Endothelial cell of umbilical vein (primary cell): ENCODE results near the gene GSTP1. TPM values are rescaled to one million over a fixed set of nuclear protein-coding genes. Genes with fewer than 3 reads are reported as not detected.

ENCODE experiments used
- BruUV-seq: library from RNA; stranded (reverse); fragments of 400-500 nt; replicated peaks from 2 replicates; lab custom pipeline; 2021; lab: Mats Ljungman, UMichigan
- CTCF ChIA-PET: fragments of 300-600, 350-600 bp; sonication (Branson Sonifier 250); formaldehyde crosslinking; loops from one replicate; lab custom pipeline; 2021; ENCODE audit warnings: antibody characterized with exemption, inconsistent platforms; lab: Charles Lee
- POLR2A ChIA-PET: fragments of 300-600, 350-600 bp; sonication (Branson Sonifier 250); formaldehyde crosslinking; loops from one replicate; lab custom pipeline; 2021; ENCODE audit warnings: antibody characterized with exemption, inconsistent platforms; lab: Charles Lee
- DNase-seq: peaks from one replicate; pipeline ENCODE4 v3.0.0-alpha.2; 2011; ENCODE audit warnings: low read depth, low spot score
- FAIRE-seq: peaks from 2 replicates; lab custom pipeline; 2011; peaks lifted over from hg19 to GRCh38; lab: Jason Lieb, UNC
- H2AFZ ChIP-seq: 2 replicates; pipeline ENCODE4 v1.6.0; 2012; ENCODE audit warnings: low read depth, low read length, control low read depth, inconsistent platforms
- H3K27ac ChIP-seq: 2 replicates; pipeline ENCODE4 v1.5.1; 2011; ENCODE audit warnings: low read depth, mild to moderate bottlenecking, control low read depth, low read length, moderate library complexity; ENCODE audit not compliant: insufficient read depth
- H3K27me3 ChIP-seq, 2 experiments: 2 replicates each; pipeline versions ENCODE4 v1.6.0 to v1.6.1; 2011; ENCODE audit warnings: low read length in 2 of 2, mixed read lengths in 1 of 2; ENCODE audit not compliant: control insufficient read depth in 2 of 2, insufficient read depth in 2 of 2
- H3K36me3 ChIP-seq, 2 experiments: 2 replicates in 1 of 2; 3 replicates in 1 of 2; pipeline ENCODE4 v1.5.1; 2011; ENCODE audit warnings: low read length in 2 of 2, mild to moderate bottlenecking in 1 of 2, moderate library complexity in 1 of 2; ENCODE audit not compliant: control insufficient read depth in 2 of 2, insufficient read depth in 2 of 2; ENCODE audit errors: extremely low read depth in 1 of 2
- H3K4me1 ChIP-seq: 3 replicates; pipeline ENCODE4 v1.5.1; 2011; ENCODE audit warnings: mild to moderate bottlenecking, low read length; ENCODE audit not compliant: control insufficient read depth, insufficient read depth; ENCODE audit errors: extremely low read depth
- H3K4me2 ChIP-seq: 2 replicates; pipeline ENCODE4 v1.6.1; 2011; ENCODE audit warnings: low read length, control low read depth, mixed read lengths; ENCODE audit not compliant: insufficient read depth
- H3K4me3 ChIP-seq, 3 experiments: fragments of 200-600 bp in 1 of 3; sonication (generic), shearing (Covaris generic) in 1 of 3; replicated peaks in 1 of 3; 2 replicates each; pipeline ENCODE4 v1.5.1; 2011 to 2016; ENCODE audit warnings: control low read depth in 3 of 3, low read length in 3 of 3, mild to moderate bottlenecking in 2 of 3, inconsistent platforms in 1 of 3, low read depth in 1 of 3, moderate library complexity in 1 of 3; ENCODE audit not compliant: insufficient read depth in 1 of 3
- H3K79me2 ChIP-seq: 2 replicates; pipeline ENCODE4 v1.6.0; 2012; ENCODE audit warnings: low read length, inconsistent platforms; ENCODE audit not compliant: control insufficient read depth, insufficient read depth
- H3K9ac ChIP-seq: replicated peaks from 2 replicates; pipeline ENCODE3; 2011; ENCODE audit warnings: low read length, control low read depth; ENCODE audit not compliant: insufficient read depth; ENCODE audit errors: extremely low read depth
- H3K9me1 ChIP-seq: replicated peaks from 3 replicates; pipeline ENCODE4 v1.6.0; 2011; ENCODE audit warnings: mild to moderate bottlenecking, low read length; ENCODE audit not compliant: control insufficient read depth, insufficient read depth; ENCODE audit errors: extremely low read depth
- H3K9me3 ChIP-seq: replicated peaks from 2 replicates; pipeline ENCODE4 v1.5.1; 2012; ENCODE audit warnings: low read length, inconsistent platforms; ENCODE audit not compliant: control insufficient read depth, insufficient read depth
- H4K20me1 ChIP-seq: replicated peaks from 2 replicates; pipeline ENCODE3; 2011; ENCODE audit warnings: mild to moderate bottlenecking, low read length; ENCODE audit not compliant: control insufficient read depth, insufficient read depth; ENCODE audit errors: extremely low read depth
- EZH2 ChIP-seq: IDR thresholded peaks from 2 replicates; pipeline ENCODE4 v1.6.1; 2012; ENCODE audit warnings: borderline replicate concordance, low read depth, mild to moderate bottlenecking, moderate library complexity, low read length, inconsistent platforms; ENCODE audit not compliant: severe bottlenecking
- GATA2 ChIP-seq: IDR thresholded peaks from 2 replicates; pipeline ENCODE4 v1.7.0; 2011; ENCODE audit warnings: low read depth, mild to moderate bottlenecking, moderate library complexity, mixed read lengths, low read length; ENCODE audit not compliant: insufficient read length, insufficient read depth
- JUN ChIP-seq: IDR thresholded peaks from 2 replicates; pipeline ENCODE4 v1.6.1; 2011; ENCODE audit warnings: borderline replicate concordance, low read depth; ENCODE audit not compliant: insufficient read length, insufficient read depth
- MYC ChIP-seq: IDR thresholded peaks from one replicate; pipeline ENCODE4 v1.6.1; 2011; ENCODE audit warnings: mild to moderate bottlenecking, low read depth, low read length
- POLR2A ChIP-seq: IDR thresholded peaks from 2 replicates; pipeline ENCODE4 v1.6.1; 2012; ENCODE audit warnings: low read depth, mild to moderate bottlenecking, control low read depth, low read length
- dilution Hi-C: fragments of 300-500 bp; cut with MboI; formaldehyde crosslinking; loops from one replicate; pipeline ENCODE4 v1.15.0; 2019; ENCODE audit warnings: low sequenced_read_pairs; ENCODE audit not compliant: extremely low pct_ligation_motif_present
- intact Hi-C: fragments of 100-400 bp; cut with micrococcal nuclease; formaldehyde crosslinking; loops from one replicate; pipeline ENCODE4 v1.10.0; 2022
- polyA plus RNA-seq, 4 experiments: library from polyadenylated mRNA; depleted of rRNA in 3 of 4; stranded (reverse) in 3 of 4; unstranded in 1 of 4; fragments of >200 nt; gene quantifications; 2 replicates each; pipeline versions ENCODE4 v1.2.1 to v1.2.3, GENCODE V29; 2011 to 2012; ENCODE audit warnings: missing spikeins in 1 of 4
- total RNA-seq: library from RNA; stranded (reverse); gene quantifications from 2 replicates; pipeline ENCODE4 v1.2.3, GENCODE V29; 2021
- TF ChIP-seq, protein P1 (sequence below), 2 donors: IDR thresholded peaks; 1 replicate in 1 of 2; 2 replicates in 1 of 2; pipeline ENCODE4 v1.5.1; 2011; ENCODE audit warnings: low read length in 2 of 2, mild to moderate bottlenecking in 2 of 2, moderate library complexity in 2 of 2, control low read depth in 1 of 2, inconsistent platforms in 1 of 2, low read depth in 1 of 2; ENCODE audit not compliant: insufficient read depth in 1 of 2; ENCODE audit errors: extremely low read depth in 1 of 2

GSTP1 gene
- total and polyA plus RNA-seq, 2 donors (not counting 3 experiments of a cell fraction or from before 2014, with no cell fraction given), result 962 to 2,277 TPM

DNA sequence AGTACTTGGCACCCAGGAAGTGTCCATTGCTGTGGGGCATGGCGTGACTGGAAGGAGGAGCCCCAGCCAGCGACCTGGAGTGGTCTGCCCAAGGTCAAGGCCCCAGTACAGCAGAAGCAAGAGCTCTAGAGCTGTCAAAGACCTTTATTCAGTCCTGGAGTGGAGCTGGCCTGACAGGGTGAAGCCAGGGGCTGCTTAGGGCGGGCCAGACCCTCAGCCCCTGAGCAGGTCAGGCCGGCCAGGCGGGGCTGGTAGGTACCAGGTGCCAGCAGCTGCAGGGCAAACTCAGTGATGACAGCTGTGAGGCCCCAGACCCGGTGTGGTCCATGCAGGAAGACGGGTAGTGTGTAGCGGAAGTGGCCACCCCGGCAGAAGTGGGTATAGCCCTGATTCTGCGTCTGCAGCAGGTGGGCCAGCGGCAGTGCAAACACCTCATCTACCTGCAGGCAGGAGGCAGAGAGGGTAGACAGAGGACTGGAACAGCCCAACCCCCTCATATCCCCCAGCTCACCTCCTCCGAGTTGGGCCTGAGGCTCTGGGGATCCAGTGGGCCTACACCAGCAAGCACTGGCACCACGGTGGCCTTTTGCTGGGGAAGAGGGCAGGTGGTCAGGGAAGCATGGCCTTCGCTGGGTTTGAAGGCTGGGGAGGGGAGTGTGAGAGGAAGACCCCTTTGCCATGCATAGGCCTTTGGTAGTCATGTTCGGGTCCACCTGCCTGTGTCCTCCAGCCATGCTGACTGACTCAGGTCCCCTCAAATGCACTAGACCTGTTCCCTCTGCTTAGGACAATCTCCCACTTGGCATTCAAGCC lies 44.4 kb downstream of the GSTP1 start:
- Histone ChIP-seq H3K4me2 (no peak overlapping the region), H3K36me3 (no peaks in the 10 kb centered on the region), H3K9me1 (no peaks in the 10 kb centered on the region), H3K4me3 (no peak overlapping the region), H4K20me1 (no peaks in the 10 kb centered on the region), H3K9me3 (no peaks in the 10 kb centered on the region), H3K27ac (no peak overlapping the region), H3K9ac (no peak overlapping the region), H3K79me2 (no peaks in the 10 kb centered on the region), H3K4me1 (peaks cover 4% of the 10 kb centered on the region), H2AFZ (no peak overlapping the region), H3K27me3 (no peaks in the 10 kb centered on the region)
- DNase-seq (no peak), FAIRE-seq (no peak)
- ChIA-PET CTCF (interaction anchor here (0.8 to 6.6 kb wide), 10 partner anchors 13 to 164 kb away, joined by 3 to 98 read pairs (median 8); no protein-coding TSS in a partner anchor), POLR2A (no interaction called here)
- dilution Hi-C loops, result no loop called here
- no TSS peak for BruUV-seq
- intact Hi-C loops, result loop anchor here (10.0 kb wide), 1 partner anchor 783 kb away; the partner anchor contains the start of gene RCE1
- TF ChIP-seq JUN, result no peak
- no peak for TF ChIP-seq EZH2
- TF ChIP-seq GATA2, result no peak
- TF ChIP-seq, protein P1, sequence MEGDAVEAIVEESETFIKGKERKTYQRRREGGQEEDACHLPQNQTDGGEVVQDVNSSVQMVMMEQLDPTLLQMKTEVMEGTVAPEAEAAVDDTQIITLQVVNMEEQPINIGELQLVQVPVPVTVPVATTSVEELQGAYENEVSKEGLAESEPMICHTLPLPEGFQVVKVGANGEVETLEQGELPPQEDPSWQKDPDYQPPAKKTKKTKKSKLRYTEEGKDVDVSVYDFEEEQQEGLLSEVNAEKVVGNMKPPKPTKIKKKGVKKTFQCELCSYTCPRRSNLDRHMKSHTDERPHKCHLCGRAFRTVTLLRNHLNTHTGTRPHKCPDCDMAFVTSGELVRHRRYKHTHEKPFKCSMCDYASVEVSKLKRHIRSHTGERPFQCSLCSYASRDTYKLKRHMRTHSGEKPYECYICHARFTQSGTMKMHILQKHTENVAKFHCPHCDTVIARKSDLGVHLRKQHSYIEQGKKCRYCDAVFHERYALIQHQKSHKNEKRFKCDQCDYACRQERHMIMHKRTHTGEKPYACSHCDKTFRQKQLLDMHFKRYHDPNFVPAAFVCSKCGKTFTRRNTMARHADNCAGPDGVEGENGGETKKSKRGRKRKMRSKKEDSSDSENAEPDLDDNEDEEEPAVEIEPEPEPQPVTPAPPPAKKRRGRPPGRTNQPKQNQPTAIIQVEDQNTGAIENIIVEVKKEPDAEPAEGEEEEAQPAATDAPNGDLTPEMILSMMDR (IDR thresholded peaks at IDR 0.05; ENCODE audit: extremely low read depth in 1 of 2, insufficient read depth in 1 of 2, low read depth in 1 of 2, low read length in 2 of 2), result no peak
- no peak for TF ChIP-seq POLR2A
- no peak for TF ChIP-seq MYC
